ENCODE results near the gene TJP3.

DNA sequence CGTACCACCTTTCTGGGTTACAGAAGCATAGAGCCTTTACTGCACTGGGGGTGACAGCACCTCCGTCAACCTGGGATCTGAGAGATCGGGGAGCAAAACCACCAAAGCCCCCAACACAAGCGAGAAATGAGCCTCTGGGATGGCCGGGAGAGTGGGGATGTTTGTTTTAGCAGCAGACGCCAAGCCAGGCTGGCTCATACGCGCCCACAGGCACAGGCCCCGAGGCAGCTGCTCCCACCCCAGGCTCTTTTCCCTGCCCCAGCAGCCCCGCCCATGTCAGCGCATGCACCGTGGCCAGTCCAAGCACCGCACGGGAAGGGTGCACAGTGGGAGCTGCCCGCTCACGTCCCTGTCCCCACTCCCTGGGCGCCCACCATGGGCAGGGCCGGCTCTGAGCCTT is 16.5 kb upstream of the TJP3 start:
- TF ChIP-seq, protein P1, sequence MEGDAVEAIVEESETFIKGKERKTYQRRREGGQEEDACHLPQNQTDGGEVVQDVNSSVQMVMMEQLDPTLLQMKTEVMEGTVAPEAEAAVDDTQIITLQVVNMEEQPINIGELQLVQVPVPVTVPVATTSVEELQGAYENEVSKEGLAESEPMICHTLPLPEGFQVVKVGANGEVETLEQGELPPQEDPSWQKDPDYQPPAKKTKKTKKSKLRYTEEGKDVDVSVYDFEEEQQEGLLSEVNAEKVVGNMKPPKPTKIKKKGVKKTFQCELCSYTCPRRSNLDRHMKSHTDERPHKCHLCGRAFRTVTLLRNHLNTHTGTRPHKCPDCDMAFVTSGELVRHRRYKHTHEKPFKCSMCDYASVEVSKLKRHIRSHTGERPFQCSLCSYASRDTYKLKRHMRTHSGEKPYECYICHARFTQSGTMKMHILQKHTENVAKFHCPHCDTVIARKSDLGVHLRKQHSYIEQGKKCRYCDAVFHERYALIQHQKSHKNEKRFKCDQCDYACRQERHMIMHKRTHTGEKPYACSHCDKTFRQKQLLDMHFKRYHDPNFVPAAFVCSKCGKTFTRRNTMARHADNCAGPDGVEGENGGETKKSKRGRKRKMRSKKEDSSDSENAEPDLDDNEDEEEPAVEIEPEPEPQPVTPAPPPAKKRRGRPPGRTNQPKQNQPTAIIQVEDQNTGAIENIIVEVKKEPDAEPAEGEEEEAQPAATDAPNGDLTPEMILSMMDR (IDR thresholded peaks at IDR 0.05), result no peak
- TF ChIP-seq POLR2A (IDR thresholded peaks at IDR 0.05), result no peak
